ENCODE data around the gene FAM209A.
"Not testable (repeated sequence)": the region's sequence is repeated elsewhere in the genome, so short reads cannot be mapped to it uniquely, and the experiment has no call there.

Gene FAM209A

DNA sequence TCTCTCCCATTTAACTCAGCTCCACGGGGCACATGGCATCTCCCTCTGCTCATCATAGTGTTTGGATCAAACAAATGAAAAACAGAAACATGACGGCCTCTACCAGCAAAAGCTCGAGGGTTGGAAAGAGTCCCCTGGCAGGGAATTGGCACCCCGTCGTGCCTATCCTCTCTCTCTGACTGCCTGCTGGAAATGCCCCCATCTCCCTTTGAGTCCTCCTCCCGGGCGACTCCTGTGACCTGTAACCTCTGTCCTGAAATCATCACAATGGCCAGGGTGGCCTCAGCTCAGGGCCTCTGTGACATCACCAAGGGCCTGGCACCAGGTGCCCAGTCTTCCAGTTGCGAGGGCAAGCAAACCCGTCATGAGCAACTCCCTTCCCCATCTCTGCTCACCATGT lies 8.4 kb downstream of the FAM209A start, which contains the start of gene FAM209B:
TSS of gene FAM209B (plus strand) at position 301 of the 400 bp plus-strand sequence. CDS start at position 397, 96 bp downstream.
- FAIRE-seq; DNase-seq (ENCODE audit: insufficient read length, low spot score): not testable (repeated sequence)

DNA sequence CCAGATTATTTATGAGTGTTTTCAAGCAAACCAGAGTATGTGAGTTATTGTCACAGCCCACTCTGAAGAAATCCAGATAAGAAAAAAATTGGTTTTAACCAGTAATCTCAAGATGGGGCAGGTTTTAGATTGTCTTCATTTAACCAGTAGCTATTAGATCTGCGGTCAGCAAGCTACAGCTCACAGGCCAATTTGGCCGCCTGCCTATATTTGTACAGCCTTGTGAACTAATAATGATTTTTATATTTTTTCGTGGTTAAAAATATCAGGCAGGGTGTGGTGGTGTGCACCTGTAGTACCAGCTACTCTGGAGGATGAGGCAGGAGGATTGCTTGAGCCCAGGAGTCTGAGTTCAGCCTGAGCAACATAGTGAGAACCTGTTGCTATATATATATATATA lies 13.5 kb downstream of the FAM209A start:
- DNase-seq (ENCODE audit: insufficient read length, low spot score) (no peak), FAIRE-seq (no peak)

DNA sequence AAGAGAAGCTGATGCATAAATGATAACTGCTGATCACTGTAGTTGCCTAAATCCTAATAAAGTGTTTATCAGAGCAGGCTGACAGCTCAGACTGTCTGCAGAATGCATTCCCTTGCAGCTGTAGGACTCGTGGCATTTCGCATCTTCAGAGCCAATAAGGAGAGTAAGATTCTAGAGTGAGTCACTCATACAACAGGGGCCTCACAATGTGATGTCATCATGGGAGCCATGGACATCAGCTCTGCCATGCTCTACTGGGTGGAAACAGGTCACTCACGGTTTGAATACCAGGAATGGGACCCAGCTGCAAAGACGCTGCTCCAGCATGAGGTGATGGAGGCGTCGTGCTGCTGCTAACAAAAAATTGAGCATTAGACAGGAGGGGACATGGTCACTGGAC lies 15.9 kb downstream of the FAM209A start:
- no peak for FAIRE-seq
- DNase-seq (ENCODE audit: insufficient read length, low spot score) = no peak

DNA sequence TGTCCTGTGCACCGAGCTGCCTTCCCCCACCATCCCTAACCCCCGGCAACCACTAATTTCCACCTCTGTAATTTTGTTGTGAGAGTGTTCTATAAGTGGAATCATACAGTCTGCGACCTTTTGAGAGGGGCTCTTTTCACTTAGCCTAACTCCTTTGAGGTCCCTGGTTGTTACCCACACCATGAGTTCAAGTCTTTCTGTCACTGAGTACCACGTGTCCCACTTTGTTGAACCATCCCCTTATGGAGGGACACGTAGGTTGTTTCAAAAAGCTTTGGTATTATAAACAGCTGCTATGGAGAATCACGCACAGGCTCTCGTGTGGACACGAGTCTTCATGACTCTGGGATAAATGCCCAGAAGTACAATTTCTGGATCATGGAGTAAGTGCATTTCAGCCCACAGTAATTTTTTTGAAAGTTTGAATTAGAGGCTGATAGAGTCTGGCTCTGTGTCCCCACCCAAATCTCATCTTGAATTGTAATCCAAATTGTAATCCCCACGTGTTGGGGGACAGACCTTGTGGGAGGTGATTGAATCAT lies 18.0 kb downstream of the FAM209A start:
- DNase-seq (ENCODE audit: insufficient read length, low spot score) = no peak
- FAIRE-seq = no peak

DNA sequence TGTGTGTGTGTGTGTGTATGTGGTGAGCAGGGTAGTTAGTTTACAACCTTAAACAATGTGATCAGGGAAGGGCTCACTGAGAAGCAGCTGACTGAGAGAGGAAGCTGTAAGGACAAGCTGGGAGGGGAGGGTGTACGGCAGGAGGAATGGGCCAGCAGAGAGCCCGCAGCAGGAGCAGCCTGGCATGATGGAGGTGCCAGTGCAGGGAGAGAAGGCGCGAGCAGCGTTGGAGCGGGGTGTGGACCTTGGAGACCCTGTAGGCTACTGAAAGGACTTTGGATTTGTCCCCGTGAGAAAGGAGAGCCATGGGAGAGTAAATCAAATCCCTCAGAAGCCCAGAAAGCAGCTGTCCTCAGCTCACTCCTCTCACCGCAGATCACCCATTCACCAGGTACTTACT lies 27.0 kb downstream of the FAM209A start:
- DNase-seq (ENCODE audit: insufficient read length, low spot score) (no peak), FAIRE-seq (no peak)

DNA sequence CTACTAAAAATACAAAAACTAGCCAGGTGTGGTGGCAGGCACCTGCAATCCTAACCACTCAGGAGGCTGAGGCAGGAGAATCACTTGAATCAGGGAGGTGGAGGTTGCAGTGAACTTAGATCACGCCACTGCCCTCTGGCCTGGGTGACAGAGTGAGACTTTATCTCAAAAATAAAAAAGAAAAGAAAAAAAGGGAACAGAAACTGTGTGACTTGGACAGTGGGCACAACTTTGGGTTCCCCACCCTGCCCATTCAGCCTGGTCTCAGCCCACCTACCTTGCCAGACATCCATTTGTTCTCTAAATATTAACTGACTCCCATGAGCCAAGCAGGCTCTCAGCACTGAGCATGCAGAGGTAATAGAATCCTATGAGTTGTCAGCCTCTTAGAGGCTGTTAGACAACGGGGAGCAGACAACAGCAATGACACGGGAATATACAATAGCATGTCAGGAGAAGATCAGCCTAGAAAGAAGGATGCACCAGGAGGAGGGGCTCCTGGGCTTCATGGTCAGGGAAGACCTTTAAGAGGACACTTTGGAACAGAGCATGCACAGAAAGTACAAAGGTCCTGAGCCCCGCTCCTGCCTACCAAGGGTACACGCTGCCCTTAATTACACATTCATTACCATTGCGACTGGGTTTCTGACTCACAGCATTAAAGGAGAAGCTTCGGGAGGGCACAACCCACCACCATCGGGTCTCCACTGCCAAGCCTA lies 28.5 kb downstream of the FAM209A start:
- no peak for DNase-seq (ENCODE audit: insufficient read length, low spot score)
- no peak for FAIRE-seq

DNA sequence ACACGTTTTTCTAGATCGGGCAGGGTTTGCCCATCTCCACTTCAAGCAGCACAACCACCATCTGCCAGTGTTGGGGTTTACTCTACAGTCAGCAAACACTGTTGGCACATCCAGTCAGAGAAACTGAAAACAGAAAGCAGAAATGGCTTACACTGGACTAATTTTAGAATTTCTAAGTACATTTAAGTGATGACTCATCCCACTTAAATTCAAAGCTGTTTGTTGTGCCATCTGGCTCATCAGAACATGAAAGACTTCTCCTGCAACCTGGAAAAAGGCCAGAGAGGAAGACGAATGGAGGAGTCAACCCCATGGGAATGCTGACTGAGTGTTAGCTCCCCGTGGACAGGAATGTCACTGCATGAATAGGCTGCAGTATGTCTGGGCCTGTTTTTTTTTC lies 30.3 kb downstream of the FAM209A start:
- FAIRE-seq (peak; percentile 64), DNase-seq (ENCODE audit: insufficient read length, low spot score) (peak; percentile 41)

DNA sequence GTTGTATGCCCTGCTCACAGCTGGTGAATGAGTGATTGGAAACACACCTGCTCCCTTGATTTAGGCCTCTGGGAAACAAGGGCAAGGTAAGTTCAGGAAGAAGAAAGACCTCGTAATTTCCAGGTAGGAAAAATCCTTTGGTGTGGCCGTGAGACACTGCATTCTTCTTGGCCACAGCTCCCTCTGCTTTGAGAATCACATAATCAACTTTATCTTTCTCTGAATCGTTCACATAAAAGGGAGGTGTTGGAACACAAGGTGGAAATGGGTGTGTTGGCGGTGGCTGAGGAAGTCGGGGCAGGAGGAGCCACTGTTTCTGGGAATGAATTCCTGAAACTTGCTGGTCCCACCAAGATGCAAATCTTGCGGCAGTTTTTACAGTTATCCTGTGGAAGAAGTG lies 34.4 kb downstream of the FAM209A start:
- no peak for DNase-seq (ENCODE audit: insufficient read length, low spot score)
- FAIRE-seq = no peak

DNA sequence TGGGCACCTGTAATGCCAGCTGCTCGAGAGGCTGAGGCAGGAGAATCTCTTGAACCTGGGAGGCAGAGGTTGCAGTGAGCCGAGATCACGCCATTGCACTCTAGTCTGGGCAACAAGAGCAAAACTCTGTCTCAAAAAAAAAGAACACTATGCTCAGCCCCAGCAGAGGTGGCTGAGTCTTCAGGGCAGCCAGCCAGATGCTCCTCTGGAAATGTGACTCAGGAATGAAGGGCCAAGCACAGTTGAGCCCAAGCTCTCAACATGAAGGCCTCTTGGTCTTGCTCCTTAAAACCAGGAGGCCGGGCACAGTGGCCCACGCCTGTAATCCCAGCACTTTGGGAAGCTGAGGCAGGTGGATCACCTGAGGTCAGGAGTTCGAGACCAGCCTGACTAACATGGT lies 40.0 kb downstream of the FAM209A start:
- FAIRE-seq; DNase-seq (ENCODE audit: insufficient read length, low spot score): not testable (repeated sequence)

DNA sequence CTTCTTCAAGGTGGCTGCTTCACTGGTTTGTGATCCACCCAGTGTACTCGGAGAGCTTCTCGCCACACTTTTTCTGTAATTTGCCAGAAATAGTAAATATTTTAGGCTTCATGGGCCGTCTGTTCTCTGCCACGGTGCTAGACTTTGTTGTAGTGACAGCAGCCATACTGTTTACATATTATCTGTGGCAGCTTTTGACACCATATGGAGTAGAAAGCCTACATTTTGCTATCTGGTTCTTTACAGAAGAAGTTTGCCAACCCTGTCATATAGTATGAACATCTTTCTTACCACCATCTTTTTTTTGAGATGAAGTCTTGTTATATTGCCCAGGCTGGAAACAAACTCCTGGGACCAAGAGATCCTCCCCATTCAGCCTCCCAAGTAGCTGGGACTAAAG lies 41.0 kb downstream of the FAM209A start:
- no peak for DNase-seq (ENCODE audit: insufficient read length, low spot score)
- no peak for FAIRE-seq

DNA sequence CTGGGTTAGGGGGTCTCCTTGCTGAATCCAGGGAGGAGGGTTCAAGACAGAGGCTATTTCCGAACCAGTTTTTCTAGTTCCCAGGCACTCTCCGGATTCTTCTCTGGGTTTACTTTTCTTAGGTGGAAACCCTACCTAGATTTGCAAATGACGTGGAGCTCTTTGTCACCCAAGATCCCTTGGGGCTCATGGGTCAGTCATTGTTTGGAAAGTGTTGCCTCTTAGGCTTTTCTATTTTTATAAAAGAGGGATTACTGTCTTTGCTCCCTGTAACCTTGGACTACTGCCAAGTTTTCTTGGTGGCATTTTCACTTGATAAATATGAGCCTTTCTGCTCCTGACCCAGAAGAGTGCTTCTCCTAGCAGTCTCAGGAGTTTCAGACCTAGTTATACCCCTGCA lies 42.1 kb downstream of the FAM209A start:
- DNase-seq (ENCODE audit: insufficient read length, low spot score) (no peak), FAIRE-seq (no peak)

DNA sequence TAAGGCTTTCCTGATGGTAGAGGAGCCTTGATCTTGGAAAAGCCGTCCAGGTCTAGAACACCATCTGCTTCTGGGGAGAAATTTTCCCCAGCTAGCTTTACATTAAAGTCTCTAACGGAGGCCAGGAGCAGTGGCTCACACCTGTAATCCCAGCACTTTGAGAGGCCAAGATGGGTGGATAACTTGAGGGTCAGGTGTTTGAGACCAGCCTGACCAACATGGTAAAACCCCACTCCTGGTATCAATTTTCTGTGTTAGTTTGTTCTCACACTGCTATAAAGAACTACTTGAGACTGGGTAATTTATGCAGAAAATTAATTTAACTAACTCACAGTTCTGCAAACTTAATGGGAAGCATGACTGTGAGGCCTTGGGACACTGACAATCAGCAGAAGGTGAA lies 46.3 kb downstream of the FAM209A start:
- FAIRE-seq = no peak
- no peak for DNase-seq (ENCODE audit: insufficient read length, low spot score)

DNA sequence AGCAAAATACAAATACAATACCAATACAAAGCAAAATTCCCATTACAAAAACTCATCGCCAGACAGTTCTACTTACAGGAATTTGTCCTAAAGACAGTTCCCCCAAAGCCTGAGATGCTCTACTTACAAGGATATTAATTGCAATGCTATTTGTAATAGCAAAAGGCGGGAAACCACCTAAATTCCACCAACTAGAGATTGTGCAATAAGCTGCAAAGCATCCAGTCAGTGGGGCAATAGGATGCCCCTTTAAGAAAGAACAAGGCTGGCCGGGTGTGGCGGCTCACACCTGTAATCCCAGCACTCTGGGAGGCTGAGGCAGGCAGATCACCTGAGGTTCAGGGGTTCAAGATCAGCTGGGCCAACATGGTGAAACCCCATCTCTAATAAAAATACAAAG lies 47.6 kb downstream of the FAM209A start:
- FAIRE-seq (no peak), DNase-seq (ENCODE audit: insufficient read length, low spot score) (no peak)

DNA sequence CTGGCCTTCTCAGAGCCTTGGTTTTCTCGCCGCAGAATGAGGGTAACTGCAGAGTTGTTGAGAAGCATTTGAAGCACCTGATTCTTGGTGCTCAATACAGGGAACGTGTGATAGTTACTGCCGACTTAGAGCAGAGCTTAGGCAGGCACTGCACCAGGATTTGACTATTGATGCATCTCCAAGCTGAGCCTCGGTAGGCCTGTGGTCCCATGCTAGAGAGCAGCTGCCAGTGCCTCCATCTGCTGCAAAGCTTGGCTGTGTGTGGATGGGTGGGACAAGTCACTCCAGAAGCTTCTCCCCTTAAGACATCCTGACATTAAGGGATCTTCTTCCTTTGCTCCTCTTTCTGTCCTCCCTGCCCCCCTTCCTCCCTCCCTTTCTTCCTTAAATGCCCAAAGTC lies 49.4 kb downstream of the FAM209A start:
- no peak for DNase-seq (ENCODE audit: insufficient read length, low spot score)
- no peak for FAIRE-seq

DNA sequence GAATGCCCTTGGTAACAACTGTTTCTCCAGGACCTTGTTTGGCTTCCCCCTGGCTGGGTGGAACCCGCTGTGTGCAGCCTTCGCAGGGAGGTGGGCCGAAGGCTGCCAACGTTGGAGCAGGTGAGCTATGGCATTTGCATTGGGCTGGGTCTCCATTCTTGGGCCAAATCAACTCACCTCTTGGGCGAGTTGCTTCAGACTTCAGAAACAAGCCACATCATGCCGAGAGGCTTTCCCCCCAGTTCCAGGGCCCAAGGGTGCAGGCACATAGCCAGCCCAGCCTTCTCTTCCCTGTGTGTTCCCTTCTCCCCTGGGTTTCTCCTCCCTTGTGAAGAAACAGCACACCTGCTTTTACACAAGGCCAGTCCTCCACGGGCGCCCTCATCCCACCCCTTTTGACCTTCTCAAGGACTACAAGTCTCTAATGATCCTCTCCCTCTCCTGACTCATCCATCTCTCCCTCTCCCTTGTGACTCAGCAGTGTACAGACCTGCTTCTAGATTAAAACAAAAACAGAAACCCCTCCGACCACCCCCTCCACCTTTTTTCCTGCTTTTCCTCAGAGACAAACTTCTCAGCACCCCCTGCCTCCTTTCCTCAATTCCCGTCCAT lies 50.1 kb downstream of the FAM209A start:
- DNase-seq (ENCODE audit: insufficient read length, low spot score) (no peak), FAIRE-seq (no peak)

DNA sequence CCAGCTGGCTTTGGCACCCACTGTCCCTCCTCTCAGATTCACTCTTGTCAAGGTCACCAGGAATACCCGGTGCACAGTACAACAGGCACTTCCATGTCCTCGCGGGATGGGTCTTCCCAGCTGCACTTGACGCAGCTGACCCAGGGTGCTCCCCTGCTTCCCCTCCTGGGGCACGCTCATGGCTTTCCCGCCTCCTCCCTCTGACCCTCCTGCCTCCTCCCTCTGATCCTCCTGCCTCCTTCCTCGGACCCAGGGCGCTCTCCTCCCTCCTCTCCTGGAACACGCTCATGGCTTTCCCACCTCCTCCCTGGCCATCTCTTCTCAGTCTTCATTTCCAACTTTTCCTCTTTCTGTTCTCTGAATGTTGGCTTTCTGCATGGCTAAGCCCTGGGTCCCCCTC lies 50.6 kb downstream of the FAM209A start:
- no peak for DNase-seq (ENCODE audit: insufficient read length, low spot score)
- FAIRE-seq = no peak
